Measurements from ENCODE around the gene MSLN.

- TF ChIP-seq CTCF (IDR thresholded peaks at IDR 0.05) (no peak), POLR2A (IDR thresholded peaks at IDR 0.05) (no peak)
Observed at GRCh38 chr16:741986-742629, 18.4 kb upstream of the MSLN start.
